SJCRH30 (cell line): ENCODE measurements around the gene SLC16A6. TPM values are rescaled to one million over a fixed set of nuclear protein-coding genes. Genes with fewer than 3 reads are reported as not detected.
A peak's percentile ranks its signal among the peaks of the same experiment; 100 is the strongest.
"Not testable (repeated sequence)": the region's sequence is repeated elsewhere in the genome, so short reads cannot be mapped to it uniquely, and the experiment has no call there.

Experiments used
- DNase-seq, 2 experiments: peaks; one replicate each; pipeline ENCODE4 v3.0.0-alpha.2; 2015 to 2020
- H3K27ac ChIP-seq: fragments of 250-450 bp; sonication (Bioruptor Pico); 2 replicates; pipeline ENCODE4 v1.5.1; 2020; ENCODE audit warnings: mild to moderate bottlenecking, moderate library complexity
- H3K27me3 ChIP-seq: fragments of 250-450 bp; sonication (Bioruptor Pico); 2 replicates; pipeline ENCODE4 v1.5.1; 2020; ENCODE audit warnings: mild to moderate bottlenecking, moderate library complexity
- H3K36me3 ChIP-seq: fragments of 250-450 bp; sonication (Bioruptor Pico); 2 replicates; pipeline ENCODE4 v1.5.1; 2020; ENCODE audit warnings: mild to moderate bottlenecking, moderate library complexity
- H3K4me1 ChIP-seq: fragments of 250-450 bp; sonication (Bioruptor Pico); 2 replicates; pipeline ENCODE4 v1.5.1; 2020; ENCODE audit warnings: mild to moderate bottlenecking, moderate library complexity
- H3K4me3 ChIP-seq: fragments of 250-450 bp; sonication (Bioruptor Pico); 2 replicates; pipeline ENCODE4 v1.5.1; 2020; ENCODE audit warnings: mild to moderate bottlenecking, moderate library complexity
- H3K9me3 ChIP-seq: fragments of 250-450 bp; sonication (Bioruptor Pico); replicated peaks from 2 replicates; pipeline ENCODE4 v1.5.1; 2020; ENCODE audit warnings: mild to moderate bottlenecking, moderate library complexity
- total RNA-seq: library from RNA; depleted of rRNA; stranded (reverse); fragments of >200 nt; shearing (Covaris generic); gene quantifications from 2 replicates; pipeline ENCODE4 v1.2.3, GENCODE V29; 2014

Gene SLC16A6
- total RNA-seq, 1 experiment from 2014 or later, result 0.30 TPM

- Histone ChIP-seq H3K4me3 (no peak overlapping the region), H3K9me3 (no peaks in the 10 kb centered on the region), H3K4me1 (no peaks in the 10 kb centered on the region), H3K27ac (no peak overlapping the region), H3K27me3 (peaks cover 8% of the 10 kb centered on the region; the same call in 1 of the 2 replicates), H3K36me3 (no peaks in the 10 kb centered on the region)
- DNase-seq, result no peak
These were observed 2.1 kb downstream of the SLC16A6 start for GRCh38 chr17:68288804-68289203.

GRCh38 chr17:68288375-68288774 lies 2.6 kb downstream of the SLC16A6 start:
- H3K27me3 ChIP-seq, result peaks cover 8% of the 10 kb centered on the region; the same call in 1 of the 2 replicates
- DNase-seq, result no peak
- no peaks in the 10 kb centered on the region for H3K36me3 ChIP-seq
- no peak overlapping the region for H3K4me3 ChIP-seq
- no peaks in the 10 kb centered on the region for H3K9me3 ChIP-seq
- H3K27ac ChIP-seq, result no peak overlapping the region
- no peaks in the 10 kb centered on the region for H3K4me1 ChIP-seq

- not testable (repeated sequence) for DNase-seq, H3K27me3 ChIP-seq, H3K9me3 ChIP-seq, H3K36me3 ChIP-seq, H3K27ac ChIP-seq, H3K4me1 ChIP-seq, H3K4me3 ChIP-seq
These were observed 9.0 kb downstream of the SLC16A6 start for GRCh38 chr17:68281965-68282364.

GRCh38 chr17:68277807-68278206 lies 13.1 kb downstream of the SLC16A6 start:
- Histone ChIP-seq H3K9me3 (0 out of 2 replicates have a peak, but pooled peaks cover 3% of the 10 kb centered on the region), H3K36me3 (no peaks in the 10 kb centered on the region), H3K4me1 (no peaks in the 10 kb centered on the region), H3K27me3 (no peaks in the 10 kb centered on the region), H3K4me3 (no peak overlapping the region), H3K27ac (no peak overlapping the region)
- no peak for DNase-seq

- H3K27me3 ChIP-seq, H3K27ac ChIP-seq, DNase-seq, H3K4me3 ChIP-seq, H3K4me1 ChIP-seq, H3K9me3 ChIP-seq, H3K36me3 ChIP-seq: not testable (repeated sequence)
These were observed 14.6 kb downstream of the SLC16A6 start for GRCh38 chr17:68276339-68276738.

GRCh38 chr17:68273722-68274121 lies 17.2 kb downstream of the SLC16A6 start:
- no peaks in the 10 kb centered on the region for H3K36me3 ChIP-seq
- H3K27ac ChIP-seq, result no peak overlapping the region
- H3K9me3 ChIP-seq, result no peaks in the 10 kb centered on the region
- no peak overlapping the region for H3K4me3 ChIP-seq
- no peaks in the 10 kb centered on the region for H3K4me1 ChIP-seq
- no peaks in the 10 kb centered on the region for H3K27me3 ChIP-seq
- DNase-seq, result no peak

- H3K4me3 ChIP-seq, H3K27ac ChIP-seq, H3K27me3 ChIP-seq, H3K9me3 ChIP-seq, H3K36me3 ChIP-seq, H3K4me1 ChIP-seq, DNase-seq: not testable (repeated sequence)
These were observed 25.1 kb downstream of the SLC16A6 start for GRCh38 chr17:68265833-68266232.

- DNase-seq, result peak in 1 of 2 experiments; percentile 47
- H3K36me3 ChIP-seq, result not testable (repeated sequence)
These were observed 27.7 kb downstream of the SLC16A6 start for GRCh38 chr17:68263101-68263681.

GRCh38 chr17:68262467-68262866 lies 28.5 kb downstream of the SLC16A6 start:
- not testable (repeated sequence) for H3K27ac ChIP-seq, H3K27me3 ChIP-seq, DNase-seq, H3K36me3 ChIP-seq, H3K4me1 ChIP-seq, H3K9me3 ChIP-seq, H3K4me3 ChIP-seq

More at GRCh38 chr17:68263101-68263681, 27.7 kb downstream of the SLC16A6 start:
- H3K4me3 ChIP-seq, H3K4me1 ChIP-seq, H3K27me3 ChIP-seq, H3K9me3 ChIP-seq, H3K27ac ChIP-seq: not testable (repeated sequence)

- DNase-seq, result no peak
- Histone ChIP-seq H3K27me3 (no peaks in the 10 kb centered on the region; the same call in 1 of the 2 replicates), H3K4me3 (no peak overlapping the region)
These were observed 30.7 kb downstream of the SLC16A6 start for GRCh38 chr17:68260051-68260762.

GRCh38 chr17:68259648-68259951 lies 31.3 kb downstream of the SLC16A6 start:
- peak in 1 of 2 experiments; percentile 17 for DNase-seq
- not testable (repeated sequence) for H3K27me3 ChIP-seq, H3K4me1 ChIP-seq, H3K36me3 ChIP-seq, H3K9me3 ChIP-seq
- H3K4me3 ChIP-seq, result peak overlapping the region; percentile 40
- H3K27ac ChIP-seq, result peak overlapping the region; percentile 27; the same call in 1 of the 2 replicates

More at GRCh38 chr17:68260051-68260762, 30.7 kb downstream of the SLC16A6 start:
- Histone ChIP-seq H3K9me3 (no peaks in the 10 kb centered on the region), H3K27ac (no peak overlapping the region), H3K4me1 (peaks cover 8% of the 10 kb centered on the region), H3K36me3 (no peaks in the 10 kb centered on the region)

- H3K4me1 ChIP-seq, H3K27me3 ChIP-seq, H3K36me3 ChIP-seq, H3K9me3 ChIP-seq: not testable (repeated sequence)
- Histone ChIP-seq H3K4me3 (peak overlapping the region; percentile 49), H3K27ac (peak overlapping the region; percentile 68)
- DNase-seq, result peak; percentile 71 to 75
These were observed 31.9 kb downstream of the SLC16A6 start for GRCh38 chr17:68258890-68259647.

GRCh38 chr17:68257934-68258333 lies 33.0 kb downstream of the SLC16A6 start:
- Histone ChIP-seq H3K27ac (no peak overlapping the region), H3K4me1 (peaks cover 8% of the 10 kb centered on the region), H3K27me3 (no peaks in the 10 kb centered on the region; the same call in 1 of the 2 replicates), H3K36me3 (no peaks in the 10 kb centered on the region; the same call in 1 of the 2 replicates), H3K4me3 (no peak overlapping the region), H3K9me3 (no peaks in the 10 kb centered on the region)
- DNase-seq, result no peak

- DNase-seq, H3K36me3 ChIP-seq, H3K4me1 ChIP-seq, H3K27me3 ChIP-seq, H3K4me3 ChIP-seq, H3K27ac ChIP-seq, H3K9me3 ChIP-seq: not testable (repeated sequence)
These were observed 34.2 kb downstream of the SLC16A6 start for GRCh38 chr17:68256701-68257100.
